Fibroblast of villous mesenchyme (primary cell): ENCODE measurements around the gene CFAP20. TPM values are rescaled to one million over a fixed set of nuclear protein-coding genes. Genes with fewer than 3 reads are reported as not detected.

Experiments used
- DNase-seq: peaks from one replicate; pipeline ENCODE4 v3.0.0-alpha.2; 2010; ENCODE audit warnings: low read depth
- H3K4me3 ChIP-seq: 2 replicates; pipeline ENCODE4 v1.5.1; 2011; ENCODE audit warnings: low read depth, mild to moderate bottlenecking, low read length
- CTCF ChIP-seq: IDR thresholded peaks from 2 replicates; pipeline ENCODE4 v1.5.1; 2012; ENCODE audit warnings: low read depth, mild to moderate bottlenecking, low read length; ENCODE audit not compliant: insufficient read depth
- total RNA-seq: library from RNA; depleted of rRNA; stranded (reverse); fragments of >200 nt; gene quantifications from 2 replicates; pipeline ENCODE4 v1.2.3, GENCODE V29; 2012

CFAP20 gene
- total RNA-seq, 1 donor: 34.5 TPM

GRCh38 chr16:58157951-58158540 is 28.9 kb upstream of the CFAP20 start:
- no peak for TF ChIP-seq CTCF
- no peak overlapping the region for H3K4me3 ChIP-seq
- DNase-seq: no peak

DNA sequence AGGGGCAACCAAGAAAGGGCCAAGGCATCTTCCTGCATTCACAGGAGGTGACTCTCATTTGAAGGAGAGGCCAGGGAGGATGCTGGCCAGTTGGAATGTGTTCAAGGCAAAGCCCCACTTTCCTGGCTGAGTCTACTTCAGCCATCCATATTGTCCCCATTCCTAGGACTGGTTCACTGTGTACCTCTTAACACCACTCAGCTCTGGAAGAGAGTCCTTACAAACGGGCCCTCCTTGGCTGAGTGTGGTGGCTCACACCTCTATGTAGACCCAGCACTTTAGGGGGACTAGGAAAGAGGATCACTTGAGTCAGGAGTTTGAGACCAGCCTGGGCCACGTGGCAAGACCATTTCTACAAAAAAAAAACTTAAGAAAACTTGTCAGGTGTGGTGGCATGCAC is 28.1 kb upstream of the CFAP20 start:
- no peak overlapping the region for H3K4me3 ChIP-seq
- DNase-seq: no peak
- no peak for TF ChIP-seq CTCF

DNA sequence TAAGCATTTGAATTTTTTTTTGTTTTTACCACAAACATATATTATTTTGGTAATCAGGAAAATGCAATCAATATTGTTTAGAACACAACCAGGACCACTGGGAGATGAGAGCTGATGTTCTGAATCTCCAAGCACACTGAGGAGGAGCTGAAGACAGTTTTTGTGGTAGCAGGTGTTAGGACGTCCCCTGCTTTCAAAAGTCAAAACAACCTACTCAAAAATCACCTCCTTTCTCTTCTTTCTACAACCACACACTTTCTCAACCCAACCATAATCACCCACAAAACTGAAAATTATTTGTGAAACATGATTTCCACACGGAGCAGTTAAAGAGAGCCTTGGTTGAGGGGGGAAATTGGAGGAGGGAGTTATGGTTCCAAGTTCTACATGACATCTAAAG is 26.7 kb upstream of the CFAP20 start:
- no peak overlapping the region for H3K4me3 ChIP-seq
- no peak for TF ChIP-seq CTCF
- no peak for DNase-seq

DNA sequence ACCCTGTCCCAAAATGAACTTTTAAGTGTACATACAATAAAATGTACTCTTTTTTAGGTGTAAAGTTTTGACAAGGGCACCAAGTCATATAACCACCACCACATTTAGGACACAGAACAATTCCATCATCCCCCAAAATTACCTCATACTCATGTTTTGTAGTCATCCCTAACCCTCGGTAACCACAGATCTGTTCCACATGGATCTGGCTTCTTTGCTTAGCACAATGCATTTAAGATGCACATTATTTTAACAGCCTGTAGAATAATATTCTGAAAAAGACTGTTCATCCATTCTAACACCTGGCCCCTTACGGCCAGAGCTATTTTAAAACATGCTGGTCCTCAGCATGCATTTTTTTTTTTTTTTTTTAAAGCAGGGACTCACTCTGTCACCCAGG is 25.2 kb upstream of the CFAP20 start:
- TF ChIP-seq CTCF: no peak
- H3K4me3 ChIP-seq: no peak overlapping the region
- DNase-seq: no peak

- TF ChIP-seq CTCF: no peak
- no peak for DNase-seq
- H3K4me3 ChIP-seq: no peak overlapping the region
Observed at GRCh38 chr16:58152246-58152868, 23.2 kb upstream of the CFAP20 start.

DNA sequence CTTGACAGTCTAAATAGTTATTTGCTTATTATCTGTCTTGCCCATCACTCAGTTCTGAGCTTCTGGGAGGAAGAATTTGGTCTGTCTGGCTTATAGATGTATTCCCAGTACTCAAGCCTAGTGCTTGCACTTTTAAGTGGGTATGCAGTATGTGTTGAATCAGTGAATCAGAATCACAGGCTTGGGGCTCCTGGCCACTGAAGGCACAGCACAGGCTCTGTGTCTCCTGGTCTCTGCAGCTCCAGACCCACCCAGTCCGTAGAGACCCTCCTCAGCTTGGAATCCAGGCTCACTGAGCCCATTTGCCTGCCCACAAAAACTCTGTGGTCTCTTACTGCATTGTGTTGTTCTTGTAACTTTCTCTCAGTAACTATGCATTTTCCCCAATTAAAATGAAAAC is 19.3 kb upstream of the CFAP20 start:
- no peak for DNase-seq
- H3K4me3 ChIP-seq: no peak overlapping the region
- no peak for TF ChIP-seq CTCF

DNA sequence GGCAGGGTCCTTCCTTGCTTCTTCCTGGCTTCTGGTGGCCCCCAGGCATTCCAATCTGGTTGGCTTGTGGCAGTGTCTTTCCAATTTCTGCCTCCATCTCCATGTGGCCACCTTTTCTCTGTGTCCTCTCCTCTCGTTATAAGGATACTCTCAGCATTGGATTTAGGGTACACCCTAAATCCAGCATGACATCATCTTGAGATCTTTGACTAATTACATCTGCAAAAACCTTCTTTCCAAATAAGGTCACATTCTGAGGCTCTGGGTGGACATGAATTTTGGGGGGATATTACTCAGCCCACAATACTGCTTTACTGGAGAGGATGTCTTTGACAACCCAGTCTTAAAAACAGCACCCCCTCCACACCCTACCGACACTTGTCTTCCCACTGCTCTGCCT is 18.9 kb upstream of the CFAP20 start:
- H3K4me3 ChIP-seq: no peak overlapping the region
- no peak for TF ChIP-seq CTCF
- DNase-seq: no peak
